ENCODE measurements around the gene MED23.

GRCh38 chr6:131568726-131569125 lies 59.3 kb downstream of the MED23 start:
- TF ChIP-seq CTCF (IDR thresholded peaks at IDR 0.05) (no peak), POLR2A (IDR thresholded peaks at IDR 0.05) (no peak)
